Hematopoietic multipotent progenitor cell treated with erythropoietin and hydrocortisone succinate and interleukin-3 and kit ligand, for 8 days (in vitro differentiated cells): Measurements from ENCODE around the gene FLNC.

Experiments
- DNase-seq: peaks from one replicate; pipeline ENCODE4 v3.0.0-alpha.2; 2015

FLNC gene

DNA sequence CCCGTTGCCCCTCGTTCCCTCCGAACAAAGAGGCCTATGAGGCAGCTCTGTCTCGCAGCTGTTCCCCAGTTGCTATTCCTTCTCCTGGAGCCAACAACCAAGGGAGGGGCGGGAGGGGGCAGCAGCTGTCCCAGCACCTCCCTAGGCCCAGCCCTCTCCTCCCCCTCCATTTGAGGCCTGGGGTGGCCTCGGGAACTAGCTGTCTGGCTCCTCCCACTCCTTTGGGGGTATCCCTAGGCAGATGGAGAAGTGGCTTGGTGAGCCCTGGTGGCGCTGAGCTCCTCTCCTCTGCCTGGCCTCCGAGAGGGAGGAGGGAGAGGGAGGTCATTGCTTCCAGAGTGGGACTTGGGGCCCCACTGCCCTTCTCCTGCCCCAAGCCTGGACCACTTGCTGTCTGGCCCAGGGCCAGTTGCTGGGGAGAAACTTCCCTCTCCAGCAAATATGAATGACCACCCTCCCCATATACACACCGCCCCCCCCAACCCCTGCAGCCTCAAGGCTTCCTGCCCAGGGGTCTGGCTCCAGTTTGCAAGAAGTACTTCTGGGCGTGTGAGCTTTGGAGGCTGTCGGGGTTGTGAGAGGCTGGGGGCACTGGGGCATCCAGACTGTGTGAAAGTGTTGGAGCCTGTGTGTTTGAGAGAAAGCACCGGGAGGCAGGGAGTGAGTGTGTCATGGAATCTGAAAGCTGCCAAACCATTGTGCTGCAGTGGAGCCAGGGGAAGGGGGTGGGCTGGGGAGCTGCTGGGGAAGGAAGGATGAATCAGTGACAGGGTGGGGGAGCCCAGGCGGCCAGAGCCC lies 3.1 kb downstream of the FLNC start:
- no peak for DNase-seq

DNA sequence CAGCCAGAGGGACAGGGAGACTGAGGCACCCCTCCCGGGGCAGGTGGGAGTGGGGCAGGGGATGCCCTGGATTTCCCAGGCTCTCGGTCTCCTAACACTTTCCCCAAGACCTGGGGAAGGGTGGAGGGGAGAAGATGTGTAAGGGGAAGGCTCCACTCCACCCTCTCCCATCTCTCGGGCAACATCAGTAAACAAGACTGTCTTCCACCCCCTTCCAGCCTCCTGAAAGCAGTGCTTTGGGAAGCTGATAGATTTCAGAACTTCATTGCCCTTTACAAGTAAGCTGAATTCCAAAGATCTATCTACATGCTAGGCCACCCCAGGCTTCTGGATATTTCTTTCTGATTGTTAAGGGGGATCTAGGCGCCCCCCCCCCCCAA lies 3.7 kb downstream of the FLNC start:
- no peak for DNase-seq

GRCh38 chr7:128835231-128835751 lies 5.1 kb downstream of the FLNC start:
- DNase-seq, result no peak

- no peak for DNase-seq
Observed at GRCh38 chr7:128835790-128836641, 5.8 kb downstream of the FLNC start.

DNA sequence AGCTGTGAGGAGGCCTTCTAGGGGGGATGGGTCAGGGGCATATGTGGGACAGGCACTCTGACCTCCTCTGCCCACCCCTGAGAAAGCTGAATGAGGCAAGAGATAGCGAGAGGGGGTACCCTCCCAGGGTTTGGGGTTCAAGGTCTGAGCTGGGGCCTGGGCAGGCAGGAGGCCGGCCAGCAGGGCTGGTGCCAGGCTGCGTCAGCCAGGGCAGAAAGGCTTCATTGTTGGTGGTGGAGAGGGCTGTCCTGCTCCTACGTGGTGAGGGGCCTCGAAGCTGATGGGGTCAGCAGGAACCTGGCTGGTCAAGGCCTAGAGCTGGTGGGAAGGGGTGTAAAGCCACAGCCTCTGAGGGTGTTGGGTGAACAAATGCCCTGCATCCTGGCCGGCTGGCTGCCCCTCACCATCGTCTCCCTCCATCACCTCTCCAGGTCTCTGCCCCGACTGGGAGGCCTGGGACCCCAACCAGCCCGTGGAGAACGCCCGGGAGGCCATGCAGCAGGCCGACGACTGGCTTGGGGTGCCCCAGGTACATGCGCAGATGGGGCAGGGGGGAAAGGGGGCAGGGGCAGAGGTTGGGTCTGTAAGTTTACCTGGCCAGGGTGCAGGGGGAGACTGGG lies 6.6 kb downstream of the FLNC start:
- DNase-seq, result no peak

DNA sequence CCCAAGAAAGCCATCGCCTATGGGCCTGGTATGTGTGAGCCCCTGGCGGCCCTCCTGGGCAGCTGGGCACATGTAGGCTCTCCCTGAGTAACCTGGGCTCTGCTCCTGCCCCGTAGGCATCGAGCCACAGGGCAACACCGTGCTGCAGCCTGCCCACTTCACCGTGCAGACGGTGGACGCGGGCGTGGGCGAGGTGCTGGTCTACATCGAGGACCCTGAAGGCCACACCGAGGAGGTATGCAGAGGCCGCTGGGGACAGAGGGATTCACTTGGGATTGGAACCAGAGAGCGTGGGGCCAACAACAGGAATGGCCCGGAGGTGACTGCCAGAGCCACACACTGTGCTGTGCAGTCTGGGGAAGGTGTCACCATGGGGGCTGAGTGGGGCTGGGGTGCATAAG lies 7.3 kb downstream of the FLNC start:
- no peak for DNase-seq

GRCh38 chr7:128838109-128838779 lies 8.0 kb downstream of the FLNC start:
- DNase-seq, result no peak

DNA sequence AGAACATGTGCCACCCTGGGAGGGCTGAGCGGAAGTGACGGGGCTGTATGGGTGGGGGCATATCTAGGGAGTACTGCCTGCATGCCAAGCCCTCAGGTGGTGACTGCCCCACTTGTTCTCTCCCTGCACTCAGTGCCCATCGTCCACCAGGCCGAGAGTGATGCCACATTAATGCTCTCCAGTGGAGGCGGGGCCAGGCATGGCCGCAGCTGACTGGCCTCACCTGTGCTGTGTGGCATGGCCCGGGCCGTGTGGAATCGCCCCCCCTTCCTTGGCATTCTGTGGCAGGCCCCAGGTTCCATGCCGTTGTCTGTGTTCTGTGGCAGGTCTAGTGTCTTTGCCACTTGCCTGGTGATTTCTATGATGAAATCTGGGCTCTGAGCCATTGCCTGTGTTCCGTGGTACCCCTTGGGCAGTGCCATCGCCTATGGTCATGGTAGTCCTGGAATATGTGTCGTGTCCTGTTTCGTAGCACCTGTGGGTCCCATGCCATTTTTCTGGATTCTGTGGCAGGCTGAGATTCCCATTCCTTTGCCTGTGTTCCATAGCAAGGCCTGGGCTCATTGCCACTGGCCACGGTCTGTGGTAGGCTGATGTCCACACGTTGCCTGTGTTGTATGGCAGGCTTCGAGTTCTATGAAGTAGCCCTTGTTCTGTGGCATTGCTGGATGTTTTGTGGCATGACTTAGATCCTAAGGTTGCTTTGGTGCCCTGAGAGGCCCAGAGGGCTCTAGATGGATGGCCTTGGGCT lies 8.9 kb downstream of the FLNC start:
- no peak for DNase-seq

GRCh38 chr7:128839751-128840177 lies 9.6 kb downstream of the FLNC start:
- DNase-seq, result no peak

DNA sequence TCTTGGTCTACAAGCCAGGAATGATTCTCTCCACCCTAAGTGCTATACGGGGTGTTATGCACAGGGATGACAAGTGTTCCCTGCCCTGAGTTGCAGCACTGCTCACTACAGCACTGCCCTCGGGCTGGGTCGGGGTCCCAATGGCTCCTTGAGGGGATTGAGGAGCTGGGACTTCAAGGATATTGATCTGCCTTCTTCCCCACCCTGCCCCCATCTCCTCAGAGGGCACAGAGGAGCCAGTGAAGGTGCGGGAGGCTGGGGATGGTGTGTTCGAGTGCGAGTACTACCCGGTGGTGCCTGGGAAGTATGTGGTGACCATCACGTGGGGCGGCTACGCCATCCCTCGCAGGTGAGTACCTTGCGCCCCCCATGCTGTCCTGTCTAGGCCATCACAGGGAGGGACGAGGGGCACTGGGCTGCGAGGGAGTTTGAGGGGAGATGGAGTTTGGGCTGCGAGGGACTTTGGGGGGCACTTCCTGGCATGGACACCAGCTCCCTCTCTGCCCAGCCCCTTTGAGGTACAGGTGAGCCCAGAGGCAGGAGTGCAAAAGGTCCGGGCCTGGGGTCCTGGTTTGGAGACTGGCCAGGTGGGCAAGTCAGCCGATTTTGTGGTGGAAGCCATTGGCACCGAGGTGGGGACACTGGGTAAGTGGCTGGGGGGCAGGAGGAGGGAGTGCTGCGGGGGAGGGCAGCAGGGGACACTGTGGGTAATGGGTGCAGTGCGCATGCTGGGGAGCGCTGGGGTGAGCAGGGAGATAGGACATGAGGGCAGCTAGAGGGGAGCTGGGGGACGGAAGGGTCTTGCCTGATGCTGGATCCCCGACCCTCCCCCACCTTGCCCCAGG lies 10.3 kb downstream of the FLNC start:
- DNase-seq, result no peak

- DNase-seq, result no peak
Observed at GRCh38 chr7:128841171-128841690, 11.0 kb downstream of the FLNC start.

DNA sequence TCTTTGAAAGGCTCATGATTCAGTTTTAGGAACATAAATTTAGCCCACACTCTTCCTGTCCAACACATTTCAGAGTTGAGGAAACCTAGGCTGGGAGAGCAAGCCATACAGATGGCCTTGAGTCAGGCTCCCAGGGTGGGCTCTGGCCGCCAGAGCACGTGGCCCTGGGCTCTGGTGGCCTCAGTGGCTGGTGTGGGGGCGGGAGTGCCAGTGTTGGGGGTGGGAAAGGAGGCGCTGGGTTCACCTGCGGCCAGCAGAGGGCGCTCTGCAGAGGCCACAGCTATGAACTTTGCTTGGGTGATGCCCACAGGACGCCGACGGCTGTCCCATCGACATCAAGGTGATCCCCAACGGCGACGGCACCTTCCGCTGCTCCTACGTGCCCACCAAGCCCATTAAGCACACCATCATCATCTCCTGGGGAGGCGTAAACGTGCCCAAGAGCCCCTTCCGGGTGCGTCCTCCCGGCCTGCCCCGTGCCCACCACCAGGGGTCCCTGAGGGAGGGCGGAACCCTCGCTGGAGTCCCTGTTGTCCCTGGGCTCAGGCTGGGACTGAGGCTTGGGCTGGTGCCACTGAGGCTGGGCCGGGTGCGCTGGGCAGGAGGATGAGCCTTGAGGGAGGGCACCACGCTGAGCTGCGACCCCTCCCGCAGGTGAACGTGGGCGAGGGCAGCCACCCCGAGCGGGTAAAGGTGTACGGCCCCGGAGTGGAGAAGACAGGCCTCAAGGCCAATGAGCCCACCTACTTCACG lies 11.9 kb downstream of the FLNC start:
- peak; percentile 64 for DNase-seq

DNA sequence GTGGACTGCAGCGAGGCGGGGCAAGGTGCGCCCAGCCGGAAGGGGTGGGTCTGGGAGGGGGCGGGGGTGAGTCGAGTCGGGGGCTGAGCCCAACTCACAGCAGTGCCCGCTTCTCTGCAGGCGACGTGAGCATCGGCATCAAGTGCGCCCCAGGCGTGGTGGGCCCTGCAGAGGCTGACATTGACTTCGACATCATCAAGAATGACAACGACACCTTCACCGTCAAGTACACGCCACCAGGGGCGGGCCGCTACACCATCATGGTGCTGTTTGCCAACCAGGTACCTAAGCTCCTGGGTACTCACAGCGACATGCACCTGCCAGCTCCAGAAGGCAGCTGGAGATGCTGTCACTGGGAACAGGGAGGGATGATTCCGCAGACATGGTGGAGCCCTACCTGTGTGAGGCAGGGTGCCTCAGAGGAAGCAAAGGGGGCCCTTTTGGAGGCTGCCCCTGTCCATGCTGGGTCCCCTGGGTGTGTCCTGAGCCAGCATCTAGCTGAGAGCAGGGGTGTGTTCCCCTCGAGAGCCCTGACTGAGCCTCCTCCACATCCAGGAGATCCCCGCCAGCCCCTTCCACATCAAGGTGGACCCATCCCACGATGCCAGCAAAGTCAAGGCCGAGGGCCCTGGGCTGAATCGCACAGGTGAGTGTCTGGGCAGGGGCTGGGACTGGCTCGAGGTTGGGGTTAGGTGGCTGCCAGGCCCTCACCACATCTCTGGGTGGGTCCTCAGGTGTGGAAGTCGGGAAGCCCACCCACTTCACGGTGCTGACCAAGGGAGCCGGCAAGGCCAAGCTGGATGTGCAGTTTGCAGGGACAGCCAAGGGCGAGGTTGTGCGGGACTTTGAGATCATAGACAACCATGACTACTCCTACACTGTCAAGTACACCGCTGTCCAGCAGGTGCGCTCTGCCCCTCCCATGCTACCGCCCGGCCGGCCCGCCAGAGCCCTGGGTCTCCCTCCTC lies 12.8 kb downstream of the FLNC start:
- DNase-seq, result no peak

DNA sequence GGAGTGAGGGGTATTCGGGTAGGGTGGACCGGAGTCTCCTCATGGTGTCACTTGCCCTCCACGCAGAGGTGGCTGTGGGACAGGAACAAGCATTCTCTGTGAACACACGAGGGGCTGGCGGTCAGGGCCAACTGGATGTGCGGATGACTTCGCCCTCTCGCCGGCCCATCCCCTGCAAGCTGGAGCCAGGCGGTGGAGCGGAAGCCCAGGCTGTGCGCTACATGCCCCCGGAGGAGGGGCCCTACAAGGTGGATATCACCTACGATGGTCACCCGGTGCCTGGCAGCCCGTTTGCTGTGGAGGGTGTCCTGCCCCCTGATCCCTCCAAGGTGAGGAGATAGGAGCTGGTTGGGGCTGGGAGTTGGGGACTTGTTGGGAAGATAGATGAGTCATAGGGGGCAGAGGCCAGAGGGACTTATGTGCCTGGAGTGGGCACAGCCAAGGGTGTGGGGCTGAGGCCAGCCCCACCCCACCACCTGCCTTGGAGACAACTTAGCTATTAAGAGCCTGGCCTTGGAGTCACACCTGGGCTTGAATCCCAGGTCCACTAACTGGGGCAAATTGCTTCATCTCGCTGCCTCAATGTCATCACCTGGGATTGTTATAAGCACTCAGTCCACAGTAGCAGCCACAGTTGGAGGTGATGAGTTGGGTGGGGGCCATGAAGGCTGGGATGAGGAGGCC lies 13.9 kb downstream of the FLNC start:
- no peak for DNase-seq

GRCh38 chr7:128844777-128845311 lies 14.6 kb downstream of the FLNC start:
- DNase-seq, result no peak

DNA sequence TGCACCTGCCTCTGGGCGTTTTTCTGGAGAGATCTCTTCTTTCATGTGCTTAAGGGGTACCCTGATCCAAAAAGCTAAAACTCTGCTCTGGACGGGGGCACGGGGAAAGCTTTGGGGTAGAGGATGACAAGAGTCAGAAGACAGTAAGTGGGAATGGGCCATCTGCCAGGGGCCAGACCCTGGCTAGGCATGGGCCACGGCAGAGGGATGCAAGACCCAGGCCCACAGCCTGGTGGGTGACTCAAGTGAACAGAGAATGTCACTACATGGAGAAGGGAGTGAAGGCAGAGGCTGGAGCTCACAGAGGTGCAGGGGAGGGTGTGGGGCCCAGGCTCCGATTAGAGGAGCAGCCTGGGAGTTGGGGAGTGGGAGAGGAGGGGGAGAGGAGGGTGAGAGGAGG lies 15.3 kb downstream of the FLNC start:
- no peak for DNase-seq

GRCh38 chr7:128845987-128846386 lies 15.8 kb downstream of the FLNC start:
- no peak for DNase-seq
